LNCaP clone FGC (cell line): Measurements from ENCODE around the gene PPIF.

Experiments
- DNase-seq: peaks from one replicate; pipeline ENCODE4 v3.0.0-alpha.2; 2011; ENCODE audit warnings: low read depth
- H3K4me3 ChIP-seq: 2 replicates; pipeline ENCODE4 v1.5.1; 2011; ENCODE audit warnings: mild to moderate bottlenecking, low read depth, low read length, control low read depth
- TF ChIP-seq, protein P1 (sequence below): IDR thresholded peaks from 2 replicates; pipeline ENCODE4 v1.5.1; 2012; ENCODE audit warnings: mild to moderate bottlenecking; ENCODE audit not compliant: control insufficient read depth, insufficient read depth; ENCODE audit errors: extremely low read depth

PPIF gene

DNA sequence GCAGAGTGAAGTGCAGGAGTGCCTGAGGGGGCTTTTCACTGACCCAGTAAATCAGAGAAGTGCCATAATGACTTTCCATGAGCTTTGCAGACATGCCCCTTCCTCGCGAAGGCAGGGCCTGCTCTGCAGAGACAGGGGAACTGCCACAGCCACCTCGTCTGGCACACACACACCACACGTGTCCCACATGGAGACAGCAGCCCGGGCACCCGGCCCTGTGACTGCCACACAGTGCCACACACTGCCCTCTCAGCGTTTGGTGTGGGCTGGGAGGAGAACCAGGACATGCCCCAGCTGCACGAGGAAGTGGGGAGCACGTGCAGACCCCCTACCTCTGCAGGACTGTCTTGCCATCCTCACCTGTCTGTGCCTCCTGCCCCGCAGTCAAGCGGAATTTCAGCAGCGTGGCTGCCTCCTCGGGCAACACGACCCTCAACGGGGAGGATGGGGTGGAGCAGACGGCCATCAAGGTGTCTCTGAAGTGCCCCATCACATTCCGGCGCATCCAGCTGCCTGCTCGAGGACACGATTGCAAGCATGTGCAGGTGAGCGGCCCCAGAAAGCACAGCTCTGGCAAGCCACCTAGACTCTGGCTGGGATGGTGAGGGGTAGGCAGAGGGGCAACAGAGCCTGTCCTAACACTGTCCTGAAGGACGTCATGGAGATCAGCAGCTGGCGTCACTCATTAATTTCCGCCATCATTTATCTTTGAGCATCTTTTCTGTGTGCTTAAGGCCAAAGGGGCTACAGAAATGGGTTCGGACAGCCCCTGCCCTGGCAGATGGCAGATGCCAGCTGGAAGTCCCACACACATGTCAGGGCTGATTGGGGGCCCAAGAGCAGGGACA is 43.4 kb upstream of the PPIF start:
- TF ChIP-seq, protein P1, sequence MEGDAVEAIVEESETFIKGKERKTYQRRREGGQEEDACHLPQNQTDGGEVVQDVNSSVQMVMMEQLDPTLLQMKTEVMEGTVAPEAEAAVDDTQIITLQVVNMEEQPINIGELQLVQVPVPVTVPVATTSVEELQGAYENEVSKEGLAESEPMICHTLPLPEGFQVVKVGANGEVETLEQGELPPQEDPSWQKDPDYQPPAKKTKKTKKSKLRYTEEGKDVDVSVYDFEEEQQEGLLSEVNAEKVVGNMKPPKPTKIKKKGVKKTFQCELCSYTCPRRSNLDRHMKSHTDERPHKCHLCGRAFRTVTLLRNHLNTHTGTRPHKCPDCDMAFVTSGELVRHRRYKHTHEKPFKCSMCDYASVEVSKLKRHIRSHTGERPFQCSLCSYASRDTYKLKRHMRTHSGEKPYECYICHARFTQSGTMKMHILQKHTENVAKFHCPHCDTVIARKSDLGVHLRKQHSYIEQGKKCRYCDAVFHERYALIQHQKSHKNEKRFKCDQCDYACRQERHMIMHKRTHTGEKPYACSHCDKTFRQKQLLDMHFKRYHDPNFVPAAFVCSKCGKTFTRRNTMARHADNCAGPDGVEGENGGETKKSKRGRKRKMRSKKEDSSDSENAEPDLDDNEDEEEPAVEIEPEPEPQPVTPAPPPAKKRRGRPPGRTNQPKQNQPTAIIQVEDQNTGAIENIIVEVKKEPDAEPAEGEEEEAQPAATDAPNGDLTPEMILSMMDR: no peak
- no peak overlapping the region for H3K4me3 ChIP-seq
- DNase-seq: no peak

DNA sequence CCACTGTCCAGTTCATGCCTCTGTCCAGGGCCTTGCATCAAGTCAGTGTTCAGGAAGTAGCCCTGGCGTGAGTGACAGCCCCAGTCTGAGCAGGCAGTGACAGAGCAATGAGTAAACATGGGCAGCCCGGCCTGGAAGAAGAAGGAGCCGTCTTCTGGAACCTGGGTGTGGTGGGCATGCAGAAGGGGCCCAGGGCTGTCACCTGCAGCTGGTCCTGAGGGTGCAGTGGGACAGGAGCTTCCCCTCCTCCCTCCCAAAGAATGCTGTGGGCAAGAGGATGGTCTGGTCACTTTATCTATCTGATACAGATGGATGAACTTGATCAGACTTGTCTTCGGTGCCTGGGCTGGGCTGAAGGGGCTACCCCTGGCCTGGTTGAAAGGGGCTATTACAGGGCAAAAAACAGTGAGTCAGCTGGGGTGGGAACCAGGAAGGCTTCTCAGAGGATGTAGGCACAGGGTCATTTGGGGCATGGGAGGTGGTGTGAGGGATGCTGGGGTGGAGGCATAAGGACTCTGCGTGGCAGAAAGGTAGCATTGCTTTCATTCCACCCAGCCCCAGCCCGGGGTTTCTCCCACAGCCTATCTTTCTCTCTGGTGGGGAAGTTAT is 42.7 kb upstream of the PPIF start:
- H3K4me3 ChIP-seq: no peak overlapping the region
- DNase-seq: no peak
- TF ChIP-seq, protein P1: no peak

DNA sequence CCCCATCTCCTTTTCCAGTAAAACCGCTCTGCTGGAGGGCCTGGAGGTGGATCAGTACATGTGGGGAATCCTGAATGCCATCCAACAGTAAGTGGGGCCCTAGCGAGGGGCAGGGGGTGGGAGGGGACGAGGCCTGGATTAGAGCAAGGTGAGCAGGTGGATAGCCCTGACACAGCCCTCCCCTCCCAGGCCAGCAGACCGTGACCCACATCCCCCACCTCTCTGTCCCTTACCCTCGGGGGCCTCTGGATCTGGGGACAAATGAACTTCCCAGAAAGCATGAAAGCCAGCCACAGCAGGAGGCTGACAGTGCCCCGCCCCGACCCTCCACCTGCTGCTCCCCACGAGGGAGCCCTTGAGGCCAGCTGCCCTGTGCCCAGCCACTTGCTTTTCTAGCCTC is 41.8 kb upstream of the PPIF start:
- H3K4me3 ChIP-seq: no peak overlapping the region
- no peak for DNase-seq
- TF ChIP-seq, protein P1: no peak

DNA sequence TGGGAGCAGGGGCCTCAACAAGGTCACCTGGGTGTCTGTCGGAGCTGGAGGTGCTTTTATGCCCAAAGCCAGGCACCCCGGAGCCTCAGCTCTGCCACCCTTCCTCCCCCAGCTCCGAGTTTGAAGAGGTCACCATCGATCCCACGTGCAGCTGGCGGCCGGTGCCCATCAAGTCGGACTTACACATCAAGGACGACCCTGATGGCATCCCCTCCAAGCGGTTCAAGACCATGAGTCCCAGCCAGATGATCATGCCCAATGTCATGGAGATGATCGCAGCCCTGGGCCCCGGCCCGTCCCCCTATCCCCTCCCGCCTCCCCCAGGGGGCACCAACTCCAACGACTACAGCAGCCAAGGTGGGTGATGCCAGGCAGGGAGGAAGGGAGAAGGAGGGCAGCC is 41.3 kb upstream of the PPIF start:
- H3K4me3 ChIP-seq: no peak overlapping the region
- no peak for DNase-seq
- TF ChIP-seq, protein P1: no peak

DNA sequence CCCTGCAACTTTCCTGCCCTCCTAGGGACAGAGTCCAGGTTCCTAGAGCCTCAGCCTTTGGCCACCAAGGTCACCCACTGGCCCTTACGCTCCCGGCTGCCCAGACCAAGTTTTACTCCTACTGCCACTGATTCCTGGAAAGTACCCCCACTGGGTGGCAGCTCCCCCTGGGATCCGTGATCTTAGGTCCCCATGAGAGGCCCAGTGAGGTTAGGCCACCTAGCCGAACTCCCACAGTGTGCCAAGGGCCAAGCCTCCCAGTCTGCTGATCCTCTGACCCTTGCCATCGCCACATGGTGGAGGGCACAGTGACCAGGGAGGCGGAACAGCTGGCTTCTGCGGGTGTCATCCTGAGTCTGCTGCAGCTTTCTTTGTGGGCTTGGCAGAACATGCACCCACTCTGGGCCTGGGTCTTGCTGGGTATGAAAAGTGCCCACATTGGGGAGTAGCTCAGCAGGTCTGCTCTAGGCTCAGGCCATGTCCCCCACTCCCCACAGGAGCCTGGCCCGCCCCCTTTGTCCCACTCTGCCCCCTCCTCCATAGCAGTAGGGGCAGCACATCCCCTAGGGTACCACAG is 40.5 kb upstream of the PPIF start:
- TF ChIP-seq, protein P1: no peak
- H3K4me3 ChIP-seq: no peak overlapping the region
- no peak for DNase-seq

DNA sequence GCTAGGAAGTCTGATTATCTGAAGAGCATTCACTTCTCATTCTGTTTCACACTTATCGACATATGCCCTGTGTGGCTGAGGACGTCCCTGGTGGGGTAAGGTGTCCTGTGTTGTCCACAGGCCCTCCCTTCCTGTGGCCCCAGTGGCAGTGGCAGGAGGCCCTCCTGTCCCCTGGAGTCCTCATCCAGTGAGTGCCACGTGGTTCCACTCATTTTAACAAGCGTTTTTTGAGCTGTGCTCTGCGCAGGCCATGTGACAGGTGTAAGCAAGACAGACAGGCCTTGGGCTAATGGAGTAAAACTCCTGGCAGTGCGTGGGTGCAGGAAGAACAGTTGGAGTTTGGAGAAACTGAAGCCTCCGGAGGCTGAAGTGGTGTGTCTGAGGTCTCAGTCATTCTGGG is 39.3 kb upstream of the PPIF start:
- no peak overlapping the region for H3K4me3 ChIP-seq
- TF ChIP-seq, protein P1: no peak
- DNase-seq: no peak
